NCI-H524 (cell line): ENCODE measurements around the gene TAF4B.
"Not testable (repeated sequence)": the region's sequence is repeated elsewhere in the genome, so short reads cannot be mapped to it uniquely, and the experiment has no call there.

ENCODE experiments used
- DNase-seq, 2 experiments: peaks; one replicate each; lab custom pipeline; 2025; lab: John Stamatoyannopoulos, UW

TAF4B gene, protein sequence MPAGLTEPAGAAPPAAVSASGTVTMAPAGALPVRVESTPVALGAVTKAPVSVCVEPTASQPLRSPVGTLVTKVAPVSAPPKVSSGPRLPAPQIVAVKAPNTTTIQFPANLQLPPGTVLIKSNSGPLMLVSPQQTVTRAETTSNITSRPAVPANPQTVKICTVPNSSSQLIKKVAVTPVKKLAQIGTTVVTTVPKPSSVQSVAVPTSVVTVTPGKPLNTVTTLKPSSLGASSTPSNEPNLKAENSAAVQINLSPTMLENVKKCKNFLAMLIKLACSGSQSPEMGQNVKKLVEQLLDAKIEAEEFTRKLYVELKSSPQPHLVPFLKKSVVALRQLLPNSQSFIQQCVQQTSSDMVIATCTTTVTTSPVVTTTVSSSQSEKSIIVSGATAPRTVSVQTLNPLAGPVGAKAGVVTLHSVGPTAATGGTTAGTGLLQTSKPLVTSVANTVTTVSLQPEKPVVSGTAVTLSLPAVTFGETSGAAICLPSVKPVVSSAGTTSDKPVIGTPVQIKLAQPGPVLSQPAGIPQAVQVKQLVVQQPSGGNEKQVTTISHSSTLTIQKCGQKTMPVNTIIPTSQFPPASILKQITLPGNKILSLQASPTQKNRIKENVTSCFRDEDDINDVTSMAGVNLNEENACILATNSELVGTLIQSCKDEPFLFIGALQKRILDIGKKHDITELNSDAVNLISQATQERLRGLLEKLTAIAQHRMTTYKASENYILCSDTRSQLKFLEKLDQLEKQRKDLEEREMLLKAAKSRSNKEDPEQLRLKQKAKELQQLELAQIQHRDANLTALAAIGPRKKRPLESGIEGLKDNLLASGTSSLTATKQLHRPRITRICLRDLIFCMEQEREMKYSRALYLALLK

DNA sequence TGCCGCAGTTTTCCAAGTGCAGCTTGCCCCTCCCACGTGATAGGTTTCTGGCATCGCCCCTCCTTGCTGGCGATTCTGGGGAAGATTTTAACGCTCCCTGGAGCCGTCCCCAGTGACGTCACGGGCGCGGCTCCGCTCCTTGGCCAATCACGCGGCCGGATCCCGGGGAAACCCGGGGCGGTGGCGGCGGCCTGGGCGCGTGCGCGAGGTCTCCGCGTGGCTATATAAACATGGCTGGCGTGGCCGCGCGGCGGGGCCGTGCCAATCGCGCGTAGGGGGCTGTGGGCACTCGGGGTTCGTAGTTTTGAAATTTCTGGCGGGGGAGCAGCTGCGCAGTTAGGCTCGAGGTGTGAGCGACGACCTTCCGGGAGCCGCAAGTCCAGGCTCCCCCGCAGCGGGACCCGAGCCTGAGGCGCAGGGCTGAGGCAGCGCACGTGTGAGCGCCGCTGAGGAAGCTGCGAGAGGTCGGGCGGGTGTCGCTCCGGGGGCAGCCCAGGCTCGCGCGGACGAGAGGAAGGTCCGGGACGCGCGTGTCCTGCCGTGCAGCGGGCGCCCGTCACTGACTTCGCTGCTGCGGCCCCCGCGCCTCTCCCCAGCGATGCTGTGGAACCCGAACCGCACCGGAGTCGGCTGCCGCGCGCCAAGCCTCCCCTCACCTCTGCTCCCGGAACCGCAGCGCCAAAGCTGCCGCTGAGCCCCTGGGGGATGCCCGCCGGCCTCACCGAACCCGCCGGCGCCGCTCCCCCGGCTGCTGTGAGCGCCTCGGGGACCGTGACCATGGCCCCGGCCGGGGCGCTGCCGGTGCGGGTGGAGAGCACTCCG is at the start of gene TAF4B:
TSS of gene TAF4B (plus strand) at position 217 of the 822 bp plus-strand sequence. CDS start at position 706, 489 bp downstream.
- DNase-seq = peak; percentile 93 to 94

DNA sequence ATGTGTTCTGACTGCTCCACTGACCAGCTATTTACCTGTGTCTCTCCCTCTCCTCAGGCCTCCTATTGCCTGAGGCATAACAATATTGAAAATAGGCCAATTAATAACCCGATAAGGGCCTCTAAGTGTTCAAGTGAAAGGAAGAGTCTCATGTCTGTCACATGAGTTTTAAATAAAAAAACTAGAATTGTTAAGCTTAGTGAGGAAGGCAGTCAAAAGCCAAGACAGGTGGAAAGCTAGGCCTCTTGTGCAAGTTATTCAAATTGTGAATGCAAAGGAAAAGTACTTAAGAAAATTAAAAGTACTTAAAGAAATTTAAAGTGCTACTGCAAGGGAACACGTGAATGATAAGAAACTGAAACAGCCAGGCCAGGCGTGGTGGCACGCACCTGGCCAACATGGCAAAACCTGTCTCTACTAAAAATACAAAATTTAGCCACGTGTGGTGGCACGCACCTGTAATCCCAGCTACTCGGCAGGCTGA is 44.9 kb upstream of the TAF4B start:
- DNase-seq = no peak

DNA sequence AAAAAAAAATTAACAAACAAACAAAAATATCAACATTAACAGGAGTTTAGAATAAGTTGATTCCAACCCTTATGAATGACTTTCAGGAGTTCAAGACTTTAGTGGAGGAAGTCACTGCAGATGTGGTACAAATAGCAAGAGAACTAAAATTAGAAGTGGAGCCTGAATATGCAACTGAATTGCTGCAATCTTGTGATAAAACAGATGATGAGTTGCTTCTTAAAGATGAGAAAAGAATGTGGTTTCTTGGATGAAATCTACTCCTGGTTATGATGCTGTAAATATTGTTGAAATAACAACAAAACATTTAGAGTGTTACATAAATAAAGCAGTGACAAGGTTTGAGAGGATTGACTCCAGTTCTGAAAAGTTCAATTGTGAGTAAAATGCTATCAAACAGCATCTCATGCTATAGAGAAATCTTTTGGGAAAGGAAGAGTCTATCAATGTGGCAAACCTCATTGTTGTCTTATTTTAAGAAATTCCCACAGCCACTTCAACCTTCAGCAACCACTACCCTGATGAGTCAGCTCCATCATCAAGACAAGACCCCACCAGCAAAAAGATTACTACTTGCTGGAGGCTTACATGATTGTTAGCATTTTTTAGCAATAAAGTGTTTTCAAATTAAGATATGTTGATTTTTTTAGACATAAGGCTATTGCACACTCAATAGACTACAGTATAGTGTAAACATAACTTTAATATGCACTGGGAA is 42.7 kb upstream of the TAF4B start:
- DNase-seq = no peak

DNA sequence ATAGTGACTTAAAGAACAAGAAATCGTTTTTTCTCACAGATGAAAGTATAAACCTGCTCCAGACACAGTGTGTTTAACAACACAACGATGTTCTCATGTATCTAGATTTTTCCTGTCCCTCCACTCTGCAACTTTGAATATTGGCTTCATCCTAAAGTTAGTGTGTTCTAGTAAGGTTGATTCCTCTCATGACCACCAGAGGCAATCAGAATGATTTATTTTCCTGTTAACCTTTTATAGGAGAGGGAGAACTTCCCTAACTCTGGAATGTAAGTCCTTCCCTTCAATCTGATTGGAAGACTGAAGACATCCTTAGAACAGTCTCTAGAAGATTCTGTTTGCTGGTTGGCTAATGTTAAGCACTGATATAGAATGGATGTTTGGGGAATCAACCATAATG is 41.0 kb upstream of the TAF4B start:
- peak in 1 of 2 experiments; percentile 15 for DNase-seq

DNA sequence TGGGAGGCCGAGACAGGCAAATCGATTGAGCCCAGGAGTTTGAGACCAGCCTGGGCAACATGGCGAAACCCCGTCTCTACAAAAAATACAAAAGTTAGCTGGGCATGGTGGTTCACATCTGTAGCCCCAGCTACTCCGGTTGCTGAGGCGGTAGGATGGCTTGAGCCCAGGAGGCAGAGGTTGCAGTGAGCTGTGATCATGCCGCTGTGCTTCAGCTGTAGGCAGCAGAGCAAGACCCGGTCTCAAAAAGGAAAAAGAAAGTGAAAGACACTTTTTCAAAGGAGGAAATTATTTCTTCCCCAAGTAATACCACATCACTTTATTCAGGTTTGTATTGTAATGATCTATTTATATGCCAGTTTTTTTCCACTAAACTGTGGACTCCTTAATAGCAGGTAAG is 35.7 kb upstream of the TAF4B start:
- DNase-seq = no peak

DNA sequence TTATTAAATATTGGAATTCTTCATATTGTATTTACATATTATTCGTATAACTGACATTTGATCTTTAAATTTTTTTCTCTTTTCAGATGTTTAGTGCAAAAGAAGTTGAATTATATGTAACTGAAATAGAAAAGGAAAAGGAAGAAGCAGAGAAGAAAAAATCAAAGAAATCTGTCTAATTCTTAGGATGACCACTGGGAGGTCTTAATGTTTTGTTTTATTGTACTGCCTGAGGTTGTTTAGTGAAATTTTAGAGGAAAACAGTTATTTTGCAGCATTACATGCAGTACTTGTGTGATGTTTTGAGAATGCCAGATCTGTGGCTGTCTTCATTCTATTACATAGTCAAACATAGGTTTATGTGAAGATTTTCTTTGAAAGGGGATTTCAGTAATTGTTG is 34.0 kb upstream of the TAF4B start:
- DNase-seq = no peak

DNA sequence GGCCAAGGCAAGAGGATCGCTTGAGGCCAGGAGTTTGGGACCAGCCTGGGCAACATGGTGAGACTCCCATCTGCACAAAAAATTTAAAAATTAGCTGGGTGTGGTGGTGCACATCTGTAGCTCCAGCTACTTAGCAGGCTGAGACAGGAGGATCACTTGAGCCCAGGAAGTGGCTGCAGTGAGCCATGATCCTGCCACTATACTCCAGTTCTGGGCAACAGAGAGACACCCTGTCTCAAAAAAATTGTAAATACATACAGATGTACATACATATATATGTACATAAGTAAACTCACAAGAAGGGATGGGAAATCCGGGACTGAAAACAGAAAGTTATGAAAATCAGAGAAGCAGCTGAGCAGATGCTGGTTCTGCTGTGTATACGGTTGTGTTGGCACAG is 29.6 kb upstream of the TAF4B start:
- no peak for DNase-seq

DNA sequence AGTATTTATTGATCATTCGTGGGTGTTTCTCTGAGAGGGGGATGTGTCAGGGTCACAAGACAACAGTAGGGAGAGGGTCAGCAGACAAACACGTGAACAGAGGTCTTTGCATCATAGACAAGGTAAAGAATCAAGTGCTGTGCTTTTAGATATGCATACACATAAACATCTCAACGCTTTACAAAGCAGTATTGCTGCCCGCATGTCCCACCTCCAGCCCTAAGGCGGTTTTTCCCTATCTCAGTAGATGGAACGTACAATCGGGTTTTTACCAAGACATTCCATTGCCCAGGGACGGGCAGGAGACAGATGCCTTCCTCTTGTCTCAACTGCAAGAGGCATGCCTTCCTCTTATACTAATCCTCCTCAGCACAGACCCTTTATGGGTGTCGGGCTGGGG is 24.2 kb upstream of the TAF4B start:
- DNase-seq = not testable (repeated sequence)

DNA sequence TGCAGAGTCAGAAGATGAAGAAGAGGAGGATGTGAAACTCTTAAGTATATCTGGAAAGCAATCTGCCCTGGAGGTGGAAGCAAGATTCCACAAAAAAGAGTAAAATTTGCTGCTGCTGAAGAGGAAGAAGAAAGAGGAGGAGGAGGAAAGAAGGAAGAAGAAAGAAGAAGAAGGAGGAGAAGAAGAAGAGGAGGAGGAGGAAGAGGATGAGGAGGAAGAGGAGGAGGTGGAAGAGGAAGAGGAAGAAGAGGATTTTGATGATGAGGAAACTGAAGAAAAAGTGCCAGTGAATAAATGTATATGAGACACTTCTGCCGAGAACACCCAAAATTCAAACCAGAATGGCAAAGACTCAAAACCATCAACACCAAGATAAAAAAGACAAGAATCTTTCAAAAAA is 20.9 kb upstream of the TAF4B start:
- DNase-seq = no peak

DNA sequence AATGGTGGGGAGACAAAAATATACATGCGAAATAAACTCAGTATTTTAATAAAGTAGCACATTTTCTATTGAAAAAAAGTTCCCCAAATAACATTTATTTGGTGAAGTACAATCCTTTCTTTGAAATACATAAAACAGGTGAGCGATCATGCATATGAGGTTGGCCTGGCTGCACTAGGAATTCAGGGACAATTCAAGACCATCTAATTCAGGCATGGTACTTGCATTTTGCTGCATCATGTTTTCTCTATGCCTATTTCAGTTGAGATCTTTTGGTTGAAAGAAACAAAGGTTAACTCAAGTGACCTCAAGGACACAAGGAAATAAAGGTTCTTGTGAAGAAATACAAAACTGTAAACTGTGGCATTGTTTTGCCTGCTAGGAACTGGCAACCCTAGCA is 19.8 kb upstream of the TAF4B start:
- DNase-seq = no peak

DNA sequence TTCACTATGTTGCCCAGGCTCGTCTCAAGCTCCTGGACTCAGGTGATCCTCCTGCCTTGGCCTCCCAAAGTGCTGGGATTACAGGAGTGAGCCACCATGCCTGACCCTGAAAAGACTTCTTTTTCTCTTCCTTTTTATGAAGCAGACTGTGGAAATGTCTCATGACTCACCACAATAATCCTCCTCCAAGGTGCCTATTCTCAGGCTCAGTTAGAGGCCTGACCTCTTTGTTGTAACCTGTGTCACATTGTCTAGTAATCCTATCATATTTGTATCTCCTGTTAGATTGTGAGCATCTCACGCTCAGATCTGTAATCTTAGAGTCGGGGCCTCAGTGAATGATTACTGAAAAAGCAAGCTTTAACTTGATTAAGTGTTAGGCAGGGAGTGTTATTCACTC is 18.3 kb upstream of the TAF4B start:
- no peak for DNase-seq

DNA sequence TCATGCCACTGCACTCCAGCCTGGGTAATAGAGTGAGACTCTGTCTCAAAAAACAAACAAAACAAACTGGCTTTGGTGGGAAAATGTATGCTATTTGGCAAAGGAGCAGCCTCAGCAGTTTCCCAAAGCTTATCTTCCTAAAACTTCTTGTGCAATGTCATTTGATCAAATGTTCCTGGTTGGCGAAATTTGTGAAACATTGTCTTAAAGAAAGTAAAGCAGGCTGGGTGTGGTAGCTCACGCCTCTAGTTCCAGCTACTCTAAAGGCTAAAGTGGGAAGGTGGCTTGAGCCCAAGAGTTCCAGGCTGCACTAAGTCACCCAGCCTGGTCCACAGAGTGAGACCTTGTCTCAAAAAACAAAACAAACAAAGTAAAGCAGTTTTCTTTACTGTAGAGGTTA is 17.3 kb upstream of the TAF4B start:
- no peak for DNase-seq

DNA sequence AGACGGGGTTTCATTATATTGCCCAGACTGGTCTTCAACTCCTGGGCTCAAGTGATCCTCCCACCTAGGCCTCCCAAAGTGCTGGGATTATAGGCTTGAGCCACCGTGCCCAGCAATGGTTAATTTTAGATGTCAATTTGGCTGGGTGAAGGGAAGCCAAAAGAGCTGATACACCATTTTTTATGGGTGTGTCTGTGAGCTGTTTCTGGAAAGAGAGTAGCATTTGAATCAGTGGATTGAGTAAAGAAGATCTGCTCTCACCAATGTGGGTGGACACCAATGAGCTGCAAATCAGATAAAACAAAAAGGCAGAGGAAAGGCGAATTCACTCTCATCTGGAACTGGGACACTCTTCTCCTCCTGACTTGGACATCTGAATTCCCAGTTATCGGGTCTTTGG is 16.1 kb upstream of the TAF4B start:
- DNase-seq = no peak

DNA sequence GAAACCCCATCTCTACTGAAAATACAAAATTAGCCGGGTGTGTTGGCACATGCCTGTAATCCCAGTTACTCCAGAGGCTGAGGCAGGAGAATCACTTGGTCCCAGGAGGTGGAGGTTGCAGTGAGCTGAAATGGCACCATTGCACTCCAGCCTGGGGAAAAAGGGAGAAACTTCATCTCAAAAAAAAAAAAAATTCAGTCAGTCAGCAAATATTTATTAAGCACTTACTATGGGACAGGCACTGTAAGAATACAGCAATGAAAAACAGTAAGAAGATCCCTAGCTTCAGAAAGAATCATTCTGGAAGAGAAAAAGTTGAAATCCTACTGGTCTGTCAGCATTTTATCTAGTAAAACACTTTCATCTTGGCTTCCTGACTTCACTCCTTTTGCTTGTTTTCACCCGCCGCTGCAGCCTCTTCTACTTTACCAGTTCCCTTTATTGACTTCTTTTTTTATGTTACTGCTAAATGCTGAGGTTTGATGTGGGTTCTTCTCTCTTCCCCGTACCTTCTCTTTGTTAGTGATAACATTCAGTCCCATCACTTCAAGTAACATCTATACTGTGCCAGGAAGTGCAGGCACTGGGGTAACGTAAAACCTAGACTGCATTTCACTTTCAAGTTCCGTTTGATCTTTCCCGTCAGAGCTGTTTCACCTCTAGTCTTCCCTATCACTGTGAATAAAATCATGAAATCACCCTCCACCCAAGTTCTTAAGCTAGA is 10.8 kb upstream of the TAF4B start:
- no peak for DNase-seq

DNA sequence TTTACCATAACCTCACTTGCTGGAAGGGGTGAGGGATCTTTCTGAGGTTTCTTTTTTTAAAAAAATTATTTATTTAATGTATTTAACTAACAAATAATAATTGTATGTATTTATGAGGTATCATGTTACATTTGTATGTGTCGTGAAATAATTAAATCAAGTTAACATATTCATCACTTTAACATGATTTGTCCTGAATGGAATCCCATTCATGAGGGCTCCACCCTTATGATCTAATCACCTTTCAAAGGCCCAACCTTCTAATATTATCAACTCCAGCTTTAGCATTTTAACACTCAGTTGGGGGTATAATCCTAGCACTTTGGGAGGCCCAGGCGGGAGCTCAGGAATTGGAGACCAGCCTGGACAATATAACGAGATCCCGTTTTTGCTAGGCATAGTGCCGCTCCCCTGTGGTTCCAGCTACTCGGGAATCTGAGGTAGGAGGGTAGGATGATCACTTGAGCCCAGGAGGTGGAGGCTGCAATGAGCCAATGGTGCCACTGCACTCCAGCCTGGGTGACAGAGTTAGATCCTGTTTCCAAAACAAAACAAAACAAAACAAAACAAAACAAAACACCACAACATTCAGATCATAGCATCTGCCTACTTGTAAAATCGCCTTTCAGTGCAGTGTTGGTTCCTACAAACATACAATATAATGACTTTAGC is 1.1 kb upstream of the TAF4B start:
- peak in 1 of 2 experiments; percentile 11 for DNase-seq

DNA sequence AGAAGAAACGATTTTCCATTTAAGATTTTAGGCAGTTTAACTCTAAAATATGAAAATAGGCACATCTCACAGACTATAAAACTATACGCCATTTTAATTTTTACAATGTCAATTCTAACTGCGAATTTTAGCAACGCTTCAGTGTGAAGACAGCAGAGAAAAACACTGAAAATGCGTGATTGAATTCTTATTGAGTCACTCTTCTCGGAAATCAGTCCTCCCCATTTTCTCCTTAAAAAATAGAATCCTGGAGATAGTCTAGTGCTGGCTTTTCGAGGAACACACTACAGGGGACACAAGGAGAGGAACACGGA is 373 bp upstream of the TAF4B start:
- DNase-seq = no peak

DNA sequence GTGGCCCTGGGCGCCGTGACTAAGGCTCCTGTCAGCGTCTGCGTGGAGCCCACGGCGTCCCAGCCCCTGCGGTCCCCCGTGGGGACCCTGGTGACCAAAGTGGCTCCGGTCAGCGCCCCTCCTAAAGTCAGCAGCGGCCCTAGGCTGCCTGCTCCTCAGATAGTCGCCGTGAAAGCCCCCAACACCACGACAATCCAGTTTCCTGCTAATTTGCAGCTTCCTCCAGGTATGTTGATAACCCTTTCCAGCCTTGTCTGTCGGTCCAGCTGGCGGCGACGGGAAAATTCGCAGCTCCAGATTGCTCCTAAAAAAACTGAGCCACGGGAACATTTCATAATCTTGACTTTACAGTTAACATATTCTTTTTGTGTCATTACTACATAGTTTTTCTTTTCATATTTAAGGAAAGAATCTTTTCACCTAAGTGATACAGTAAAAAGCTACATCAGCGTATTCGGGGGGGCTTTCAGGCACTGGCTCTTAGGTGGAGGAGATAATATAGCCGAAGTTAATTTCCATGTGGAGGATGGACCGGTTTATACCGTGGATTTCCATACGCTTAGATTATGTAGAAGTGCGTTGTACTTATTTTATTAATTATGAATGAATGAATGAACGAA is 916 bp downstream of the TAF4B start:
- DNase-seq = peak in 1 of 2 experiments; percentile 22

DNA sequence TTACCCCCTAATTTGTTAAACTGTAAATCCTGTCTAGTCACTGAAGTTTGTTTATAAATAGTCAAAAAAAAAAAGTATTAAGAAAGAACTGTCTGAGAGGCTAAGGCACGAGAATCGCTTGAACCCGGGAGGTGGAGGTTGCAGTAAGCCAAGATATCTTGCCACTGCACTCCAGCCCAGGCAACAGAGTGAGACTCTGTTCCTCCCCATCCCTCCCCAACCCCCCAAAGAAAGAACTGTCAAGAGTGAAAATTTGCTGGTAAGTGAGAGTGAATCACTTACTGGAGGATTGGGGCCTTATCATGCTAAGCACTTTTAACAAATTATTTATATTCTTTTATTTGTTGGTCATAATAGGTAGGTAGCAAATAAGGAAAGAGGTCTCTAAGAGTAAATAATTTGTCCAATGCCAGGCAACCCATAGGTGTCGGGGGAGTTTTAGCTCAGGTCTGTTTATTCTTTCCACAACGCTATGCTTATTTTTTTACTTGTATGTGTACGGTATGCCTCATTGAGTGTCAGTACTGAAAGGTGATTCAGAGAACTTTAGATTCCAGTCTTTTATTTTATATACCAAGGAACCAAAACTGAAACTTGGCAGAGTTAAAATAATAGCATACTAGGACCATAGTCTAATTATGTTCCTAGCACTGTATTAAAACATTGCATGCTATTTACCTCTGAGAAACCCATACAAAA is 2.5 kb downstream of the TAF4B start:
- DNase-seq = no peak

DNA sequence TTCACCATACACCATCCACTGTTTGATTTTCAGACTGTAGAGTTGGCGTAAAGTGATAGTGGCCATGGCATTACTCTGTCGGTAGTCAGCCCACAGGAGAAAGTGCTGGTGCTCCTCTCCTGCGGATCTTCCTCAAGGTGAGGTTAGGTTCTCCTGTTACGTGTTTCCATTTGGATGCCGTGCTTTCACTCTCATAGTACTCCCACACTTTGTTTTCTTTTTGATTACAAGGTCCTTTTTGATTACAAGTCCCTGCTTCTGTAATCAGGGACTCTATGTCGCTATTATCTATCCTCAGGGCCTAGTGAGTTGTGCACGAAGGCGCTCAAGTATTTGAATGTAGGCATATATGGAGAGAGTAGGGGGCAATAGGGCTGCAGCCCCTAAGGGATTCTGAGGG is 4.3 kb downstream of the TAF4B start:
- no peak for DNase-seq
